Measurements from ENCODE around the gene LSM14A. TPM values are rescaled to one million over a fixed set of nuclear protein-coding genes. Genes with fewer than 3 reads are reported as not detected.

The LSM14A gene
- total and polyA plus RNA-seq, 2 of the 13 experiments (the other 11 are each of a cell fraction or from before 2014, with no cell fraction given) = 77.0 to 83.6 TPM

DNA sequence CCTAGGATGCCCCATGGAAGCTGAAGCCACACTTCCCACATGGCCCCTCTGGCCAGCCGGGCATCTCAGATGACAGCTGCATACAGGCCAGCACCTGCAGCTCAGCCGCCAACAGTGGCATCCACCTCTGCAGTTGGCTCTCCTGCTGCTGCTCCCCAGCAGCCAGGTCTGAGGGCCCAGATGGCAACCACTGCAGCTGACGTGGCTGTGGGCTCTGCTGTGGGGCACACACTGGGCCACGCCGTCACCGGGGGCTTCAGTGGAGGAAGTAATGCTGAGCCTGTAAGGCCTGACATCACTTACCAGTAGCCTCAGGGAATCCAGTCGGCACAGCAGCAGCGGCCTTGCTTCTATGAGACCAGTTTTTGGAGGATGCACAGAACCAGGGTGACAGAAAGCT, 45.3 kb upstream of the LSM14A start (continued):
- no peak for TF ChIP-seq AHDC1 (CRISPR knock-in tag; IDR thresholded peaks at IDR 0.05; ENCODE audit: borderline replicate concordance)
- no peak for TF ChIP-seq PAWR (CRISPR knock-in tag; IDR thresholded peaks at IDR 0.05; ENCODE audit: borderline replicate concordance)
- TF ChIP-seq NAIF1 (CRISPR knock-in tag; IDR thresholded peaks at IDR 0.05; ENCODE audit: borderline replicate concordance) = no peak
- no peak for TF ChIP-seq ZNF556 (CRISPR knock-in tag; IDR thresholded peaks at IDR 0.05; ENCODE audit: borderline replicate concordance)
- TF ChIP-seq ZNF563 (CRISPR knock-in tag; IDR thresholded peaks at IDR 0.05) = no peak
- no peak for TF ChIP-seq ZBTB3 (CRISPR knock-in tag; IDR thresholded peaks at IDR 0.05; ENCODE audit: borderline replicate concordance, low read depth)
- no peak for TF ChIP-seq ZFP90 (CRISPR knock-in tag; IDR thresholded peaks at IDR 0.05; ENCODE audit: borderline replicate concordance)
- TF ChIP-seq ZNF333 (CRISPR knock-in tag; IDR thresholded peaks at IDR 0.05; ENCODE audit: borderline replicate concordance) = no peak
- TF ChIP-seq, protein P1, sequence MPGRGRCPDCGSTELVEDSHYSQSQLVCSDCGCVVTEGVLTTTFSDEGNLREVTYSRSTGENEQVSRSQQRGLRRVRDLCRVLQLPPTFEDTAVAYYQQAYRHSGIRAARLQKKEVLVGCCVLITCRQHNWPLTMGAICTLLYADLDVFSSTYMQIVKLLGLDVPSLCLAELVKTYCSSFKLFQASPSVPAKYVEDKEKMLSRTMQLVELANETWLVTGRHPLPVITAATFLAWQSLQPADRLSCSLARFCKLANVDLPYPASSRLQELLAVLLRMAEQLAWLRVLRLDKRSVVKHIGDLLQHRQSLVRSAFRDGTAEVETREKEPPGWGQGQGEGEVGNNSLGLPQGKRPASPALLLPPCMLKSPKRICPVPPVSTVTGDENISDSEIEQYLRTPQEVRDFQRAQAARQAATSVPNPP (CRISPR knock-in tag; IDR thresholded peaks at IDR 0.05) = no peak
- TF ChIP-seq, protein P2, sequence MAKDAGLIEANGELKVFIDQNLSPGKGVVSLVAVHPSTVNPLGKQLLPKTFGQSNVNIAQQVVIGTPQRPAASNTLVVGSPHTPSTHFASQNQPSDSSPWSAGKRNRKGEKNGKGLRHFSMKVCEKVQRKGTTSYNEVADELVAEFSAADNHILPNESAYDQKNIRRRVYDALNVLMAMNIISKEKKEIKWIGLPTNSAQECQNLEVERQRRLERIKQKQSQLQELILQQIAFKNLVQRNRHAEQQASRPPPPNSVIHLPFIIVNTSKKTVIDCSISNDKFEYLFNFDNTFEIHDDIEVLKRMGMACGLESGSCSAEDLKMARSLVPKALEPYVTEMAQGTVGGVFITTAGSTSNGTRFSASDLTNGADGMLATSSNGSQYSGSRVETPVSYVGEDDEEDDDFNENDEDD (CRISPR knock-in tag; IDR thresholded peaks at IDR 0.05; ENCODE audit: borderline replicate concordance) = no peak
- no peak for TF ChIP-seq FOXC1 (CRISPR knock-in tag; IDR thresholded peaks at IDR 0.05; ENCODE audit: borderline replicate concordance)
- TF ChIP-seq, protein P3, sequence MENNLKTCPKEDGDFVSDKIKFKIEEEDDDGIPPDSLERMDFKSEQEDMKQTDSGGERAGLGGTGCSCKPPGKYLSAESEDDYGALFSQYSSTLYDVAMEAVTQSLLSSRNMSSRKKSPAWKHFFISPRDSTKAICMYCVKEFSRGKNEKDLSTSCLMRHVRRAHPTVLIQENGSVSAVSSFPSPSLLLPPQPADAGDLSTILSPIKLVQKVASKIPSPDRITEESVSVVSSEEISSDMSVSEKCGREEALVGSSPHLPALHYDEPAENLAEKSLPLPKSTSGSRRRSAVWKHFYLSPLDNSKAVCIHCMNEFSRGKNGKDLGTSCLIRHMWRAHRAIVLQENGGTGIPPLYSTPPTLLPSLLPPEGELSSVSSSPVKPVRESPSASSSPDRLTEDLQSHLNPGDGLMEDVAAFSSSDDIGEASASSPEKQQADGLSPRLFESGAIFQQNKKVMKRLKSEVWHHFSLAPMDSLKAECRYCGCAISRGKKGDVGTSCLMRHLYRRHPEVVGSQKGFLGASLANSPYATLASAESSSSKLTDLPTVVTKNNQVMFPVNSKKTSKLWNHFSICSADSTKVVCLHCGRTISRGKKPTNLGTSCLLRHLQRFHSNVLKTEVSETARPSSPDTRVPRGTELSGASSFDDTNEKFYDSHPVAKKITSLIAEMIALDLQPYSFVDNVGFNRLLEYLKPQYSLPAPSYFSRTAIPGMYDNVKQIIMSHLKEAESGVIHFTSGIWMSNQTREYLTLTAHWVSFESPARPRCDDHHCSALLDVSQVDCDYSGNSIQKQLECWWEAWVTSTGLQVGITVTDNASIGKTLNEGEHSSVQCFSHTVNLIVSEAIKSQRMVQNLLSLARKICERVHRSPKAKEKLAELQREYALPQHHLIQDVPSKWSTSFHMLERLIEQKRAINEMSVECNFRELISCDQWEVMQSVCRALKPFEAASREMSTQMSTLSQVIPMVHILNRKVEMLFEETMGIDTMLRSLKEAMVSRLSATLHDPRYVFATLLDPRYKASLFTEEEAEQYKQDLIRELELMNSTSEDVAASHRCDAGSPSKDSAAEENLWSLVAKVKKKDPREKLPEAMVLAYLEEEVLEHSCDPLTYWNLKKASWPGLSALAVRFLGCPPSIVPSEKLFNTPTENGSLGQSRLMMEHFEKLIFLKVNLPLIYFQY (CRISPR knock-in tag; IDR thresholded peaks at IDR 0.05; ENCODE audit: borderline replicate concordance) = no peak
